AG10803 (cell line): ENCODE data around the gene LACTB.

Experiments used
- DNase-seq: peaks from one replicate; pipeline ENCODE4 v3.0.0; 2010; ENCODE audit warnings: low read depth
- H3K4me3 ChIP-seq: 2 replicates; pipeline ENCODE4 v1.5.1; 2011; ENCODE audit warnings: mild to moderate bottlenecking, low read length, control low read depth
- CTCF ChIP-seq: conservative IDR thresholded peaks from 2 replicates; pipeline ENCODE4 v1.5.1; 2011; ENCODE audit warnings: mild to moderate bottlenecking, low read length, control low read depth, inconsistent platforms

LACTB gene

GRCh38 chr15:63133786-63134185, 12.1 kb downstream of the LACTB start:
- TF ChIP-seq CTCF = no peak
- no peak overlapping the region for H3K4me3 ChIP-seq
- DNase-seq = peak; percentile 83

- H3K4me3 ChIP-seq = no peak overlapping the region
- no peak for TF ChIP-seq CTCF
- DNase-seq = no peak
Observed at GRCh38 chr15:63134245-63134985, 12.8 kb downstream of the LACTB start.

GRCh38 chr15:63135281-63135680, 13.6 kb downstream of the LACTB start:
- TF ChIP-seq CTCF = no peak
- DNase-seq = no peak
- no peak overlapping the region for H3K4me3 ChIP-seq

DNA sequence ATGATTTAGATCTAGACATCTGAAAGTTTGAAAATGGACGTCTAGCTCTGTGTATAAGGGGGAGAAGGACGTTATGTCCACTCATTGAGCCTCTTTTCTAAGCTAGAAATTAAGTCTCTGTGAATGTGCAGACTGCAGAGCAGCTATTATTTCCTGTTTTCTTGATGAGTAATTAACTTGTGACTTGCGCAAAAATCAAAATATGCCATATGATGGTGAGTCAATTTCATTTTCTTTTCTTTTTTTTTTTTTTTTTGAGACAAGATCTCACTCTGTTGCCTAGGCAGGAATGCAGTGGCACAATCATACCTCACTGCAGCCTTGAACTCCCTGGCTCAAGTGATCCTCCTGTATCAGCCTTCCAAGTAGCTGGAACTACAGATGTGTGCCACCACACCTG, 14.1 kb downstream of the LACTB start:
- no peak overlapping the region for H3K4me3 ChIP-seq
- DNase-seq = peak; percentile 89
- TF ChIP-seq CTCF = no peak

DNA sequence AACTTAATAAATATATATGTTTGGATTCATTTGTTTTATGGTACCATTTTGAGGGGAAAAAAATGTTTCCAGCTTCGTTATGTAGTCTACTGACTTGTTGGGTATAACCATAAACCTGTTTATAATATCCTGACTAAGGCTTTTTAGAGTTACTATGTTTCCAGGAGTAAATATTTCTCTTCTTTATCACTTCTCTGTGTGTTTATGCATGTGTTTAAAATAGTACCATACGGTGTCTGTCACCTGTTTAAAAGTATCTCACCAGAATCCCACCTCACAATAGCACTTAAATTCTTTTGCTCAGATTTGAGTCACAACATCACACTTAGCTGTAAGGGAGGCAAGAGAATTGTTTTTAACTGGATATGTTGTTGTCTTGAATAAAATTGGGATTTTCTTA, 15.1 kb downstream of the LACTB start:
- H3K4me3 ChIP-seq = no peak overlapping the region
- no peak for TF ChIP-seq CTCF
- no peak for DNase-seq

- DNase-seq = no peak
- no peak for TF ChIP-seq CTCF
- H3K4me3 ChIP-seq = no peak overlapping the region
Observed at GRCh38 chr15:63140936-63141335, 19.3 kb downstream of the LACTB start.

DNA sequence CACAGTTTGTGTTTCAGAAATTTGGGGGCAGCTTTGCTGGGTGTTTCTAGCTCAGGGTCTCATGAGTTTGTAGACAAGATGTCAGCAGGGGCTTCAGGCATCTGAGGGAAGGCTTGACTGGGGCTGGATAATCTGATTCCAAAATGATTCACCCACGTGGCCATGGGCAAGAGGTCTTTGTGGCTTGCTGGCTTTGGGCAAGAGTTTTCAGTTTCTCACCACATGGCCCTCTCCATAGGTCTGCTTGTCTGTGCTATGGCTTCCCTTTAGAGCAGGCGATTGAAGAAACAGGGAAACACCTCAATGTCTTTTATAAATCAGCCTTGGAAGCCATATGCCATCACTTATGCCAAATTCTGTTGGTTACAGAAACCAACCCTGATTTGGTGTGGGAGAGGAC, 23.8 kb downstream of the LACTB start:
- no peak overlapping the region for H3K4me3 ChIP-seq
- TF ChIP-seq CTCF = no peak
- no peak for DNase-seq
